Neural cell (in vitro differentiated cells): ENCODE results near the gene SLC26A2.

Source experiments
- EP300 ChIP-seq: fragments of 450-650 bp; conservative IDR thresholded peaks from 2 replicates; pipeline ENCODE4 v1.6.1; 2014; ENCODE audit warnings: antibody characterized with exemption, mild to moderate bottlenecking, moderate library complexity; ENCODE audit not compliant: poor library complexity, severe bottlenecking
- EZH2 ChIP-seq: fragments of 200-600, 300-800 bp; shearing (Covaris generic), sonication (generic); IDR thresholded peaks from 2 replicates; pipeline ENCODE4 v1.6.1; 2014; ENCODE audit warnings: antibody characterized with exemption, low read length, borderline replicate concordance, mild to moderate bottlenecking; ENCODE audit not compliant: insufficient read depth, poor library complexity, severe bottlenecking
- POLR2AphosphoS5 ChIP-seq: IDR thresholded peaks from 2 replicates; pipeline ENCODE4 v1.6.1; 2012
- RAD21 ChIP-seq: fragments of 450-650 bp; conservative IDR thresholded peaks from 2 replicates; pipeline ENCODE4 v1.6.1; 2014; ENCODE audit warnings: antibody characterized with exemption, mild to moderate bottlenecking, moderate library complexity
- SMC3 ChIP-seq: fragments of 450-650 bp; conservative IDR thresholded peaks from 2 replicates; pipeline ENCODE4 v1.6.1; 2014; ENCODE audit warnings: antibody characterized with exemption, mild to moderate bottlenecking, moderate library complexity; ENCODE audit not compliant: poor library complexity
- TF ChIP-seq, protein P1 (sequence below): fragments of 450-650 bp; IDR thresholded peaks from 2 replicates; pipeline ENCODE4 v1.5.1; 2014; ENCODE audit warnings: antibody characterized with exemption, mild to moderate bottlenecking, moderate library complexity; ENCODE audit not compliant: poor library complexity, severe bottlenecking

DNA sequence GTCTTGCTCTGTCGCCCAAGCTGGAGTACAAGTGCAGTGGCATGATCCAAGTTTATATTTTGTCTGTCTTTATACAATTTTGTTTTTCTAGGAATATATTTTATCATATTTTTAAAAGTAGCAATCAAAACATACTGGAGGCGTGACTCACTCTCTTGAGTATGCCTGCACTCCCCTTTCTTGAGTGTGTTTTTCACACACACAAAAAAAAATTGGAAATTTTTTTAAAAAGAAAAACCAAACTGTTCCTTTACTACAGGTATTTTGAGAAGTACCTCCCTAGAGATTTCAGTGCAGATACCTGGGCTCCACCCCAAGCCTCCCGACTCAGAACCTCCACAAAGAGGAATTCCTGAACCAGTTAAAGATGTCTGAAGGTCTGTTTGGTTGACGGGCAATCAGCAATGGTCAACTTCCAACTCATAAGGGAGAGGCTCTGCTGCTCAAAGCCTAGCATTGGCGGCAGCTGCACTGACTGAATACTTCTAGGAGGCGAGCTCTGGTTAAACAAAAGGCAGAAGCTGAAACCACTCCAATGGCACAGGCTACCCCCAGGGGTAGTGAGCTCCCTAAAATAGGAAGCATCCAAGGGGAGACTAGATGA lies 43.4 kb upstream of the SLC26A2 start:
- TF ChIP-seq, protein P1, sequence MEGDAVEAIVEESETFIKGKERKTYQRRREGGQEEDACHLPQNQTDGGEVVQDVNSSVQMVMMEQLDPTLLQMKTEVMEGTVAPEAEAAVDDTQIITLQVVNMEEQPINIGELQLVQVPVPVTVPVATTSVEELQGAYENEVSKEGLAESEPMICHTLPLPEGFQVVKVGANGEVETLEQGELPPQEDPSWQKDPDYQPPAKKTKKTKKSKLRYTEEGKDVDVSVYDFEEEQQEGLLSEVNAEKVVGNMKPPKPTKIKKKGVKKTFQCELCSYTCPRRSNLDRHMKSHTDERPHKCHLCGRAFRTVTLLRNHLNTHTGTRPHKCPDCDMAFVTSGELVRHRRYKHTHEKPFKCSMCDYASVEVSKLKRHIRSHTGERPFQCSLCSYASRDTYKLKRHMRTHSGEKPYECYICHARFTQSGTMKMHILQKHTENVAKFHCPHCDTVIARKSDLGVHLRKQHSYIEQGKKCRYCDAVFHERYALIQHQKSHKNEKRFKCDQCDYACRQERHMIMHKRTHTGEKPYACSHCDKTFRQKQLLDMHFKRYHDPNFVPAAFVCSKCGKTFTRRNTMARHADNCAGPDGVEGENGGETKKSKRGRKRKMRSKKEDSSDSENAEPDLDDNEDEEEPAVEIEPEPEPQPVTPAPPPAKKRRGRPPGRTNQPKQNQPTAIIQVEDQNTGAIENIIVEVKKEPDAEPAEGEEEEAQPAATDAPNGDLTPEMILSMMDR, result no peak
- TF ChIP-seq POLR2AphosphoS5, result no peak
- TF ChIP-seq EZH2, result no peak
- no peak for TF ChIP-seq RAD21
- TF ChIP-seq SMC3, result no peak
- TF ChIP-seq EP300, result no peak
